ENCODE data around the gene GATAD2B.

- TF ChIP-seq TAF1 (IDR thresholded peaks at IDR 0.05; ENCODE audit: borderline replicate concordance, insufficient read depth, low read length) (no peak), SIN3A (IDR thresholded peaks at IDR 0.05; ENCODE audit: borderline replicate concordance, insufficient read depth, low read length) (no peak), FOXP2 (optimal IDR thresholded peaks at IDR 0.05; ENCODE audit: borderline replicate concordance, extremely low read depth, extremely low read length, insufficient read depth) (no peak), REST (IDR thresholded peaks at IDR 0.05; ENCODE audit: insufficient read depth in 1 of 2, low read depth in 2 of 2, low read length in 2 of 2) (no peak), POLR2AphosphoS5 (IDR thresholded peaks at IDR 0.05; ENCODE audit: low read depth, low read length) (no peak)
Observed at GRCh38 chr1:153794624-153795329, 128.0 kb downstream of the GATAD2B start.

Measured in PFSK-1 (cell line).